Measurements from ENCODE around the gene RBM17. TPM values are rescaled to one million over a fixed set of nuclear protein-coding genes. Genes with fewer than 3 reads are reported as not detected.

The RBM17 gene
- total RNA-seq, 1 experiment from 2014 or later, result 65.4 TPM

GRCh38 chr10:6151087-6151977, 62.5 kb downstream of the RBM17 start:
- DNase-seq (ENCODE audit: low read depth, low spot score), result no peak
- CTCF ChIA-PET, result interaction anchor here (0.6 to 1.0 kb wide), 3 partner anchors 247 to 325 kb away, joined by 3 to 4 read pairs (median 3); no protein-coding TSS in a partner anchor
- Histone ChIP-seq H3K4me1 (ENCODE audit: control insufficient read depth, insufficient read depth, low read length) (no peaks in the 10 kb centered on the region; the same call in none of the 2 replicates), H3K27me3 (ENCODE audit: control insufficient read depth, insufficient read depth, low read length) (no peaks in the 10 kb centered on the region), H3K4me3 (ENCODE audit: low read depth in 2 of 2, low read length in 2 of 2) (no peak overlapping the region), H3K9me3 (ENCODE audit: control insufficient read depth, insufficient read depth, low read depth, low read length) (no peaks in the 10 kb centered on the region), H3K36me3 (ENCODE audit: control insufficient read depth, insufficient read depth, low read length) (no peaks in the 10 kb centered on the region), H3K27ac (ENCODE audit: low read length) (no peak overlapping the region)
- TF ChIP-seq REST (IDR thresholded peaks at IDR 0.05; ENCODE audit: insufficient read depth in 1 of 2, low read depth in 2 of 2, low read length in 1 of 2) (no peak), CTCF (IDR thresholded peaks at IDR 0.05) (peak; percentile 80)
- BruUV-seq (replicated peaks), result no TSS peak
- ATAC-seq, result peak; percentile 91
- in situ Hi-C loops (cut with HindIII; ENCODE audit: low pct_unique_long_range_greater_than_20kb, low sequenced_read_pairs) (no loop called here), intact Hi-C loops (cut with micrococcal nuclease; ENCODE audit: unreplicated experiment) (loop anchor here (10.0 kb wide), 1 partner anchor 47 kb away; no protein-coding TSS in a partner anchor)
- POLR2A ChIA-PET, result no interaction called here

GRCh38 chr10:6153845-6154244, 65.0 kb downstream of the RBM17 start:
- ATAC-seq, result no peak
- BruUV-seq (replicated peaks), result no TSS peak
- H3K27me3 ChIP-seq (ENCODE audit: control insufficient read depth, insufficient read depth, low read length), result no peaks in the 10 kb centered on the region

More at GRCh38 chr10:6153845-6154244, 65.0 kb downstream of the RBM17 start:
- Histone ChIP-seq H3K9me3 (ENCODE audit: control insufficient read depth, insufficient read depth, low read depth, low read length) (no peaks in the 10 kb centered on the region), H3K4me3 (ENCODE audit: low read depth in 2 of 2, low read length in 2 of 2) (no peak overlapping the region), H3K4me1 (ENCODE audit: control insufficient read depth, insufficient read depth, low read length) (no peaks in the 10 kb centered on the region; the same call in 1 of the 2 replicates), H3K36me3 (ENCODE audit: control insufficient read depth, insufficient read depth, low read length) (no peaks in the 10 kb centered on the region), H3K27ac (ENCODE audit: low read length) (no peak overlapping the region)
- no peak for DNase-seq (ENCODE audit: low read depth, low spot score)
- TF ChIP-seq REST (IDR thresholded peaks at IDR 0.05; ENCODE audit: insufficient read depth in 1 of 2, low read depth in 2 of 2, low read length in 1 of 2) (no peak), SIN3A (IDR thresholded peaks at IDR 0.05; ENCODE audit: borderline replicate concordance, insufficient read depth, low read depth, low read length) (no peak), CTCF (IDR thresholded peaks at IDR 0.05) (no peak), TCF7L2 (IDR thresholded peaks at IDR 0.05; ENCODE audit: low read depth, low read length) (no peak), POLR2AphosphoS5 (IDR thresholded peaks at IDR 0.05; ENCODE audit: low read depth, low read length) (no peak)
- in situ Hi-C loops (cut with HindIII; ENCODE audit: low pct_unique_long_range_greater_than_20kb, low sequenced_read_pairs) (no loop called here), intact Hi-C loops (cut with micrococcal nuclease; ENCODE audit: unreplicated experiment) (loop anchor here (10.0 kb wide), 1 partner anchor 49 kb away; no protein-coding TSS in a partner anchor)
- CTCF ChIA-PET, result no interaction called here
- POLR2A ChIA-PET, result no interaction called here

Data from Panc1 (cell line).